Small intestine (tissue), 7 donors: ENCODE measurements around the gene PCDHB12. TPM values are rescaled to one million over a fixed set of nuclear protein-coding genes. Genes with fewer than 3 reads are reported as not detected.
A peak's percentile ranks its signal among the peaks of the same experiment; 100 is the strongest.
"Not testable (repeated sequence)": the region's sequence is repeated elsewhere in the genome, so short reads cannot be mapped to it uniquely, and the experiment has no call there.

Experiments used
- DNase-seq, 2 donors: peaks; one replicate each; pipeline versions ENCODE4 v3.0.0 to v3.0.0-alpha.2; 2013
- FAIRE-seq: peaks from 2 replicates; lab custom pipeline; 2012; peaks lifted over from hg19 to GRCh38; lab: Jason Lieb, UNC
- H3K27ac ChIP-seq, 3 donors: one replicate each; pipeline ENCODE4 v1.5.1; 2013; ENCODE audit warnings: low read length in 2 of 3, mild to moderate bottlenecking in 2 of 3, control low read depth in 1 of 3, inconsistent platforms in 1 of 3, low read depth in 1 of 3, moderate library complexity in 1 of 3
- H3K27me3 ChIP-seq, 3 donors: one replicate each; pipeline ENCODE4 v1.6.1; 2013; ENCODE audit warnings: low read length in 3 of 3, inconsistent platforms in 1 of 3; ENCODE audit not compliant: control insufficient read depth in 3 of 3, insufficient read depth in 3 of 3
- H3K36me3 ChIP-seq, 3 donors: one replicate each; pipeline ENCODE4 v1.6.1; 2013; ENCODE audit warnings: low read length in 3 of 3, inconsistent platforms in 1 of 3, low read depth in 1 of 3, mild to moderate bottlenecking in 1 of 3, moderate library complexity in 1 of 3; ENCODE audit not compliant: control insufficient read depth in 3 of 3, insufficient read depth in 2 of 3
- H3K4me1 ChIP-seq, 3 donors: one replicate each; pipeline ENCODE4 v1.6.1; 2013; ENCODE audit warnings: low read length in 2 of 3, inconsistent platforms in 1 of 3, low read depth in 1 of 3, mild to moderate bottlenecking in 1 of 3, moderate library complexity in 1 of 3; ENCODE audit not compliant: control insufficient read depth in 3 of 3, insufficient read depth in 2 of 3
- H3K4me3 ChIP-seq, 3 donors: one replicate each; pipeline ENCODE4 v1.5.1; 2013; ENCODE audit warnings: low read length in 3 of 3, control low read depth in 1 of 3, inconsistent platforms in 1 of 3, low read depth in 1 of 3, mild to moderate bottlenecking in 1 of 3, moderate library complexity in 1 of 3
- H3K9me3 ChIP-seq, 2 donors: one replicate each; pipeline ENCODE4 v1.6.1; 2013; ENCODE audit warnings: low read depth in 1 of 2, low read length in 1 of 2; ENCODE audit not compliant: control insufficient read depth in 2 of 2, insufficient read depth in 1 of 2
- WGBS, 3 donors: extraction: QIAGEN DNeasy Blood & Tissue Kit; methylation state at CpG; one replicate each; pipeline ENCODE4 v1.1.7; 2013; 5-methylcytosine and 5-hydroxymethylcytosine counted together
- polyA plus RNA-seq, 4 donors: library from polyadenylated mRNA; stranded (reverse) in 3 of 4; unstranded in 1 of 4; fragments of 200-250 nt in 3 of 4; fragments of 120-200 nt in 1 of 4; gene quantifications; one replicate each; pipeline versions ENCODE4 v1.2.1 to v1.2.3, GENCODE V29; 2013
- donor health status: healthy with polysubstance abuse.
- donor health status: control.
- donor health status: control.
- donor health status: Bipolar disorder and iron deficiency.
- donor health status: healthy.

PCDHB12 gene
- polyA plus RNA-seq, 4 donors, result 0.46 to 0.71 TPM; not detected in 2

- WGBS, 3 donors, result 33 to 61% (median 53%) methylated on average over 43 of the region's 43 CpGs
- DNase-seq (no peak), FAIRE-seq (no peak)
- H3K9me3 ChIP-seq, result peaks cover 3 to 51% of the 10 kb centered on the region in 2 donors
- no peaks in the 10 kb centered on the region for H3K4me1 ChIP-seq
- H3K27ac ChIP-seq, result no peak overlapping the region
- no peak overlapping the region for H3K4me3 ChIP-seq
- no peaks in the 10 kb centered on the region for H3K27me3 ChIP-seq
- H3K36me3 ChIP-seq, result no peaks in the 10 kb centered on the region
These were observed 33.0 kb downstream of the PCDHB12 start for GRCh38 chr5:141241496-141241895.

DNA sequence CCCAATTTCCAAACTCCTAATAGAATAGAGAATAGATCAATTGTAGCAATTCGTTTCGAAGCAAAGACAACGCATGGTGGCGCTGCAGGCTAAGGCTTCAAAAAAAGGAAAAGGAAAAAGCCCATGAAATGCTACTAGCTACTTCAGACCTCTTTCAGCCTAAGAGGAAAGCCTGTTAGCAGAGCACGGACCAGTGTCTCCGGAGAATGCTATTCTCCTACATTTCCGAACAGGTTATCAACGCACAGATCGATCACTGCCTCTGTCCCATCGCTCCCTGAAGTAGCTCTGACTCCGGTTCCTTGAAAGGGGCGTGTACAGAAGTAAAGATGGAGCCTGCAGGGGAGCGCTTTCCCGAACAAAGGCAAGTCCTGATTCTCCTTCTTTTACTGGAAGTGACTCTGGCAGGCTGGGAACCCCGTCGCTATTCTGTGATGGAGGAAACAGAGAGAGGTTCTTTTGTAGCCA is 36.8 kb downstream of the PCDHB12 start, which contains the start of gene PCDHB15:
TSS of gene PCDHB15 (plus strand) at position 146 of the 468 bp plus-strand sequence. CDS start at position 330, 184 bp downstream.
- DNase-seq (peak in 1 of 2 donors; percentile 3), FAIRE-seq (no peak)
- no peaks in the 10 kb centered on the region for H3K36me3 ChIP-seq
- 11 to 29% (median 18%) methylated on average over 16 of the region's 16 CpGs for WGBS, 3 donors
- H3K27me3 ChIP-seq, result no peaks in the 10 kb centered on the region
- no peak within 1 kb of the TSS for H3K27ac ChIP-seq
- peak within 1 kb of the TSS in 1 of 3 donors; percentile 9 for H3K4me3 ChIP-seq
- H3K4me1 ChIP-seq, result no peaks in the 10 kb centered on the region
- peaks cover 4 to 63% of the 10 kb centered on the region in 2 donors for H3K9me3 ChIP-seq

DNA sequence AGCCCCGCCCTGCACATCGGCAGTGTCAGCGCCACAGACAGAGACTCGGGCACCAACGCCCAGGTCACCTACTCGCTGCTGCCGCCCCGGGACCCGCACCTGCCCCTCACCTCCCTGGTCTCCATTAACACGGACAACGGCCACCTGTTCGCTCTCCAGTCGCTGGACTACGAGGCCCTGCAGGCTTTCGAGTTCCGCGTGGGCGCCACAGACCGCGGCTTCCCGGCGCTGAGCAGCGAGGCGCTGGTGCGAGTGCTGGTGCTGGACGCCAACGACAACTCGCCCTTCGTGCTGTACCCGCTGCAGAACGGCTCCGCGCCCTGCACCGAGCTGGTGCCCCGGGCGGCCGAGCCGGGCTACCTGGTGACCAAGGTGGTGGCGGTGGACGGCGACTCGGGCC is 38.5 kb downstream of the PCDHB12 start:
- H3K27ac ChIP-seq, H3K4me3 ChIP-seq, H3K27me3 ChIP-seq, H3K36me3 ChIP-seq, H3K4me1 ChIP-seq, FAIRE-seq, DNase-seq: not testable (repeated sequence)
- WGBS, 3 donors, result 52 to 72% (median 68%) methylated on average over 22 to 29 of the region's 42 CpGs
- peaks cover 4 to 56% of the 10 kb centered on the region in 2 donors for H3K9me3 ChIP-seq

- H3K27ac ChIP-seq, FAIRE-seq, DNase-seq, H3K4me3 ChIP-seq, H3K27me3 ChIP-seq, H3K4me1 ChIP-seq, H3K36me3 ChIP-seq: not testable (repeated sequence)
- WGBS, 3 donors, result 52 to 70% (median 62%) methylated on average over 18 to 34 of the region's 34 CpGs
- peaks cover 3 to 55% of the 10 kb centered on the region in 2 donors for H3K9me3 ChIP-seq
These were observed 38.9 kb downstream of the PCDHB12 start for GRCh38 chr5:141247434-141247833.

DNA sequence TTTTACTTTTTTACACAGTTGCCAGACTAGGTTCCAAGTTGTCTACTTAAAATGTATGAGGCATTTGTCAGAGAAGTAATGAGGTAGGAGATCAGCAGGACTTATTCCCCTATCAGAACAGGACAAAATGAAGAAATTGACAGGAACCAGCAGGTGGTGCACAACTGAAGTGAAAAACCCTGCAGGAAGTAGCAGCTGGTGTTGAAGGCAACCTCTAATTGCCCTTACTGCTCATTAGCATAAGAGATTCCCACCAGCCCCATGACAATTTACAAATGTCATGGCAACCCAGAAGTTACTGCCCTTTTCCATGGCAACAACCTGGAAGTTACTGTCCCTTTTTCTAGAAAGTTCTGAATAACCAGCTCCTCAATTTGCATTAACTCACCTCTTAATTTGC is 42.1 kb downstream of the PCDHB12 start:
- no peaks in the 10 kb centered on the region for H3K27me3 ChIP-seq
- no peak for FAIRE-seq
- H3K9me3 ChIP-seq, result peaks cover 3 to 54% of the 10 kb centered on the region in 2 donors
- H3K36me3 ChIP-seq, result no peaks in the 10 kb centered on the region
- no peak overlapping the region for H3K27ac ChIP-seq
- H3K4me3 ChIP-seq, result no peak overlapping the region
- DNase-seq, result no peak
- H3K4me1 ChIP-seq, result no peaks in the 10 kb centered on the region

DNA sequence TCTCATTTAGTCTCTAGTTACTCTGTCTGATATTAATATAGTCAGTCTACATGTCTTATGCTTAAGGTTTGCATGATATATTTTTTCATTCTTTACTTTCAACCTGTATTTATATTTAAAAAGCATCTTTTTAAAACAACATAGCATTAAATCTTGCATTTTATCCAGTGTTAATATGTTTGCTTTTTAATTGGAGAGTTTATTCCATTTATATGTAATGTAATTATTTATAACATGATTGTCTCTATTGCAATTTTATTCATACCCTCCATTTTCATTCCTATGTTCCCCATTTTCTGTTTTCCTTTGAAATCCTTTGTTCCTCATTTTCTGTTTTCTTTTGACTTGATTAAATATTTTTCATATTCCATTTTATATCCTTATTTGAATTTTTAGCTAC is 49.9 kb downstream of the PCDHB12 start:
- Histone ChIP-seq H3K9me3 (peaks cover 3 to 44% of the 10 kb centered on the region in 2 donors), H3K4me1 (no peaks in the 10 kb centered on the region), H3K27ac (no peak overlapping the region), H3K4me3 (no peak overlapping the region), H3K36me3 (no peaks in the 10 kb centered on the region), H3K27me3 (no peaks in the 10 kb centered on the region)
- DNase-seq (no peak), FAIRE-seq (no peak)

DNA sequence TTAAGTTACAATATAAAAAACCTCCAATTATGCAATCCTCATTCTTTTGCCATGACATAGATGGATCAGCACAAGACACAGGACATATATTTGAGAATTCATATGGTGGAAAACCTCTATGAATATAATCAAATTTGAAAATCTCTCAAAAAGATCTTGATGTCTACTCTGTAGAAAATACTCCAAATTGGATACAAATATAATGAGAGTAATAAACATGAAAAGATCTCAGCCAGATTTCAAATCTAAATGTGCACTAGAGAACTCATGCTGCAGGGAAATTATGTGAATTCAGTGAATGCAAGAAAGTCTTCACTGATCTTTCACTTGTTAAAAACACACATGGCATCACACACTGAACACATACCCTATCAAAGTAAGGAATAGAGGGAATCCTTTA is 50.4 kb downstream of the PCDHB12 start:
- H3K36me3 ChIP-seq, result no peaks in the 10 kb centered on the region
- H3K4me3 ChIP-seq, result no peak overlapping the region
- DNase-seq (no peak), FAIRE-seq (no peak)
- no peaks in the 10 kb centered on the region for H3K27me3 ChIP-seq
- H3K27ac ChIP-seq, result no peak overlapping the region
- peaks cover 3 to 40% of the 10 kb centered on the region in 2 donors for H3K9me3 ChIP-seq
- no peaks in the 10 kb centered on the region for H3K4me1 ChIP-seq

- Histone ChIP-seq H3K36me3 (no peaks in the 10 kb centered on the region), H3K4me3 (no peak overlapping the region), H3K4me1 (no peaks in the 10 kb centered on the region), H3K27me3 (no peaks in the 10 kb centered on the region), H3K9me3 (peaks cover 3 to 41% of the 10 kb centered on the region in 2 donors), H3K27ac (no peak overlapping the region)
- DNase-seq (peak in 1 of 2 donors; percentile 2), FAIRE-seq (no peak)
- WGBS, 3 donors, result 58 to 67% (median 67%) methylated on average over 5 of the region's 5 CpGs
These were observed 52.1 kb downstream of the PCDHB12 start for GRCh38 chr5:141260458-141261237.

- no peaks in the 10 kb centered on the region for H3K4me1 ChIP-seq
These were observed 52.7 kb downstream of the PCDHB12 start for GRCh38 chr5:141261238-141261546.

More at GRCh38 chr5:141261238-141261546, 52.7 kb downstream of the PCDHB12 start:
- Histone ChIP-seq H3K27me3 (no peaks in the 10 kb centered on the region), H3K36me3 (no peaks in the 10 kb centered on the region), H3K4me3 (no peak overlapping the region), H3K9me3 (peaks cover 3 to 46% of the 10 kb centered on the region in 2 donors), H3K27ac (no peak overlapping the region)
- DNase-seq (no peak), FAIRE-seq (no peak)
- 27 to 75% (median 55%) methylated on average over 1 of the region's 1 CpG for WGBS, 3 donors
